Duodenal mucosa (tissue), 2 donors: ENCODE results near the gene TEX19.
"Not testable (repeated sequence)": the region's sequence is repeated elsewhere in the genome, so short reads cannot be mapped to it uniquely, and the experiment has no call there.

Experiments
- H3K27ac ChIP-seq: one replicate; pipeline ENCODE4 v1.7.0; 2013; ENCODE audit warnings: low read depth, low read length
- H3K27me3 ChIP-seq, 2 donors: one replicate each; pipeline ENCODE4 v1.7.0; 2013; ENCODE audit warnings: low read length in 2 of 2, control low read depth in 1 of 2; ENCODE audit not compliant: insufficient read depth in 2 of 2, control insufficient read depth in 1 of 2
- H3K36me3 ChIP-seq, 2 donors: one replicate each; pipeline ENCODE4 v1.7.0; 2013; ENCODE audit warnings: low read length in 2 of 2, control low read depth in 1 of 2; ENCODE audit not compliant: insufficient read depth in 2 of 2, control insufficient read depth in 1 of 2
- H3K4me1 ChIP-seq, 2 donors: one replicate each; pipeline ENCODE4 v1.7.0; 2013; ENCODE audit warnings: low read length in 2 of 2, control low read depth in 1 of 2; ENCODE audit not compliant: insufficient read depth in 2 of 2, control insufficient read depth in 1 of 2
- H3K4me3 ChIP-seq, 2 donors: one replicate each; pipeline ENCODE4 v1.7.0; 2013; ENCODE audit warnings: low read length in 2 of 2, low read depth in 1 of 2
- H3K9ac ChIP-seq, 2 donors: one replicate each; pipeline ENCODE4 v1.7.0; 2013; ENCODE audit warnings: low read length in 2 of 2, low read depth in 1 of 2
- H3K9me3 ChIP-seq, 2 donors: one replicate each; pipeline ENCODE4 v1.7.0; 2013; ENCODE audit warnings: low read length in 2 of 2, control low read depth in 1 of 2; ENCODE audit not compliant: control insufficient read depth in 1 of 2

The TEX19 gene

DNA sequence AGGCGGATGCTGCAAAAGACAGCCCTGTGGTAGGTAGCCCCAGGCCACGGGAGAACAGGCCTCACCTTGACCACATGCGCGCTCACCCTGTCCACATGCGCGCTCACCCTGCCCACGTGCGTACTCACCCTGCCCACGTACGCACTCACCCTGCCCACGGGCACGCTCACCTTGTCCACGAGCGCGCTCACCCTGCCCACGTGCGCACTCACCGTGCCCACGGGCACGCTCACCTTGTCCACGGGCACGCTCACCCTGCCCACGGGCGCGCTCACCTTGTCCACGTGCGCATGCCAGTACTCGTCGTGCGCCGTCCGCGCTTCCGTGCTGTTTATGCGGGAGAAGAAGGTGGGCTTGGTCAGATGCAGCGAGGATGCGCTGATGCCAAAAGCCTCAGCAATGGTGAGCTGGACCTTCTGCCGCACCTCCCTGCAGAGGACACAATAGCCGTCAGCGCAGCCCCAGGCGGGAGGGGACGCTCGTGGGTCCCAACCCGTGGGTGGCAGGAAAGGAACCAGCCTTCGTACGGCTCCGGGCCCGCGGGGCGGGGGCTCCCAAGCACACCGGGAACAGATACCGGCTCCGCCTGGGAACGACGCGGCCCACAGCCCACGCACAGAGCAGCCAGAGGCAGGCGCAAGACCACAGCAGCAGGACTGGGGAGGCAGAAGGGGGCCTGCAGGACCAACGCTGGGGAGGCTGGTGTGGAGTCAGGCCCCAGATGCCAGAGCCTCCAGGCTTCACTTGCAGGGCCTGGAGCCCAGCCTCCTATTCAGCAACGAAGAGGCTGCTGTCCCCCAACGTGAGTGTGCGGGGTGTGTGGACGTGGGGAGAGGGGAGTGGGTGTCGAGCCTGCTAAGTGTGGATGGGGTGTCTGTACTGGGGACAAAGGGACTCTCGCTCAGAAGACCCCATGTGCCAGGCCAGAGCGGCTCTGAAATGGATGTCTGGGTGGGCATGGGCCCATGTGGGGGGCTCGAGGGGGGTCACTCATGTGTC is 44.9 kb downstream of the TEX19 start:
- Histone ChIP-seq H3K9ac (no peak overlapping the region), H3K4me3 (no peak overlapping the region), H3K4me1 (no peaks in the 10 kb centered on the region), H3K9me3 (no peaks in the 10 kb centered on the region), H3K27ac (no peak overlapping the region), H3K27me3 (no peaks in the 10 kb centered on the region), H3K36me3 (peaks cover 7 to 18% of the 10 kb centered on the region in 2 donors)

DNA sequence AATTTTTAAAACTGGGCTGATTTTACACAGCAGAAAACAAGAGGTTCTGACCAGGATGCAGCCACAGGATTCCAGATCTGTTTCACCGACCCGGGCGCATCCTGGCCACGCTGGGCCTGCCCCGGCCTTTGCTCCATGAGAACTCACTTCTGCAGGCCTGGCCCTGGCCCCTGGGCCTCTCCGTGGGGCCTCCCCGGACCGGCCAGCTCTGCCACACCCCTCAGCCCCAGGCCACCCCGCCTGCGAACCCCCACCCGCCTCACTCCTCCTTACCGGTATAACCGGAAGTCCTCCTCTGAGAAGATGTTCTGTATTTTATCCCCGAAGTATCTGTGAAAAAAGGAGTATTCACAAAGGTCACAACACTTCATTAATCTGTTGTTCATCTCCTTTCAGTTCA is 46.0 kb downstream of the TEX19 start:
- Histone ChIP-seq H3K9me3 (no peaks in the 10 kb centered on the region), H3K9ac (no peak overlapping the region), H3K27ac (no peak overlapping the region), H3K4me1 (no peaks in the 10 kb centered on the region), H3K4me3 (no peak overlapping the region), H3K27me3 (no peaks in the 10 kb centered on the region), H3K36me3 (peaks cover 7 to 17% of the 10 kb centered on the region in 2 donors)

GRCh38 chr17:82406131-82406671 is 47.2 kb downstream of the TEX19 start:
- Histone ChIP-seq H3K9me3 (no peaks in the 10 kb centered on the region), H3K27ac (no peak overlapping the region), H3K4me3 (no peak overlapping the region), H3K27me3 (no peaks in the 10 kb centered on the region), H3K4me1 (no peaks in the 10 kb centered on the region), H3K36me3 (peaks cover 7 to 18% of the 10 kb centered on the region in 2 donors), H3K9ac (no peak overlapping the region)

GRCh38 chr17:82407255-82407654 is 48.2 kb downstream of the TEX19 start:
- no peaks in the 10 kb centered on the region for H3K4me1 ChIP-seq
- H3K27ac ChIP-seq: no peak overlapping the region
- H3K9me3 ChIP-seq: no peaks in the 10 kb centered on the region
- H3K36me3 ChIP-seq: peaks cover 7 to 22% of the 10 kb centered on the region in 2 donors
- H3K4me3 ChIP-seq: no peak overlapping the region
- no peak overlapping the region for H3K9ac ChIP-seq
- no peaks in the 10 kb centered on the region for H3K27me3 ChIP-seq

DNA sequence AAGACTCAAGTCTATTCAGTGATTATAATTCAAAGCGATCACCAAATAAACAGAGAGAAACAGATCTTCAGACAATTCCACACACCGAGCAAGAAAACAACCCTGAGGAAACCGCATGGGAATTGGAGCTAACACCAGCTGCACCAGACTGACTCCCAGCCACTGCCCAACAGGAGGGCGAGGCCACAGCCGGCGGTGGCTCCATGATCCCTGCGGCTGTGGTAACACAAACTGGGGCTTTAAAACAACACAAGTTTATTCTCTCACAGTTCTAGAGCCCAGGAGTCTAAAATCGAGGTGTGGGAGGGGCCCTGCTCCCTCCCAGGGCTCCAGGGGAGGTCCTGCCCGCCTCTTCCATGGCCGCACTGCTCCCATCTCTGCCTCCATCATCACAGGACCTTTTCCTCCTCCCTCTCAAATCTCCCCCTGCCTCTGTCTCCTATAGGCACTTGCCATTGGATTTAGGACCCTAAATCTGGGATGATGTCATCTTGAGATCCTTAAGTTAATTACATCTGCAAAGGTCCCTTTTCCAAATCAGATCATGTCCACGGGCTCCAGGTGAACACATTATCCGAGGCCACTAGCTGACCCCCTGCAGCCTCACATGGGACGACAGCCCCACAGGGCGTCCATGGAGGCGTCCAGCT is 49.4 kb downstream of the TEX19 start:
- Histone ChIP-seq H3K4me1 (no peaks in the 10 kb centered on the region), H3K36me3 (peaks cover 10 to 22% of the 10 kb centered on the region in 2 donors), H3K9ac (no peak overlapping the region), H3K27me3 (no peaks in the 10 kb centered on the region), H3K4me3 (no peak overlapping the region), H3K9me3 (no peaks in the 10 kb centered on the region), H3K27ac (no peak overlapping the region)

DNA sequence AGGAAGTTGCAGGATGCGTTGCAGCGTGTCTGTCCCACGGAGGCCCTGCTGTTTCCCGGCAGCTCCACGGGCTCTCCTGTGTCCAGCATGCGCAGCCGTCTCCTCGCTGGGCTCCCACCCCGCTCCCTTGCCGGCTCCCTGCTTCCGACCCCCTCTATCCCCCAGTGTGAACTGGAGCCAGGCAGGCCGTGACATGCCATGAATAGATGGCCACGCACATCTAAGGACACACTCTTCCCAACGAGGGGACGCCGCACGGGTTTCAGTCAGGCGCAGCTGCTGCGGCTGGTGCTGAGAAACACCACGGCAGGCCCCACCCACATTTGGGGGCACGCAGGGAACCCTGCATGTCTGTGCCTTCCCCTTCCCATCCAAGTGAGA is 49.9 kb downstream of the TEX19 start:
- Histone ChIP-seq H3K9ac (no peak overlapping the region), H3K9me3 (no peaks in the 10 kb centered on the region), H3K27me3 (no peaks in the 10 kb centered on the region), H3K4me1 (no peaks in the 10 kb centered on the region), H3K27ac (no peak overlapping the region), H3K4me3 (no peak overlapping the region), H3K36me3 (peaks cover 7 to 16% of the 10 kb centered on the region in 2 donors)

DNA sequence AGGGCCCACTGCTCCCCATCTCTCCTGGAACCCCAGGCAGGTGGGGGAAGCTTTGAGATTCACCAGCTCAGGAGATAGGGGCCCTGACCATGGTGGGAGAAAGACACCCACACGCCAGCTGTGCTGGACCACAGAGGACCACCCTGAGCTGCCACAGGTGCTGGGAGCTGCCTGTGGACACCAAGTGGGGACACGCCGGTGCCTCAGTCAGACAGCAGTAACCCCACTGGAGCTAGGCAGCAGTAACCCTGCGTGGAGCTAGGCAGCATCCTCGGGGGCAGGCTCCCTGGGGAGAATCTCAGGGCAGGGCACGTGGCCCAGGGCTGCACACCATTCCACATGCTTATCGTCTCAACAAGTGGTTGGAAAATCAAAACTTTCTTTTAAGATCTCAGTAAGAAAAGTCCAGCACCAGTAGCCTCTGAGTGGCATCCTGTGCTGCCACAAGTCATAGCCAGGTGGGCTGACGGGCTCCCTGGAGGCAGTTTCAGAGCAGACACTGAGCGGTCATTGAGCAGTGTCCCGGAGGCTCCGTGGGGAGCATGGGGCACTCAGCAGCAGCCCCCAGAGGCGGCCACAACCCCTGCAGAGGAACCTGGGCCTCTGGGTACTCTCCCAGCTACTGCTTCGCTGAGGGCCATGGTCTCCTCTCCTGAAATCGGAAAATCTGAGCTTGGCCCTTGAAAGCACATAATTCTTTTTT is 51.1 kb downstream of the TEX19 start:
- Histone ChIP-seq H3K4me1 (peaks cover 0 to 5% of the 10 kb centered on the region in 2 donors), H3K9ac (no peak overlapping the region)

DNA sequence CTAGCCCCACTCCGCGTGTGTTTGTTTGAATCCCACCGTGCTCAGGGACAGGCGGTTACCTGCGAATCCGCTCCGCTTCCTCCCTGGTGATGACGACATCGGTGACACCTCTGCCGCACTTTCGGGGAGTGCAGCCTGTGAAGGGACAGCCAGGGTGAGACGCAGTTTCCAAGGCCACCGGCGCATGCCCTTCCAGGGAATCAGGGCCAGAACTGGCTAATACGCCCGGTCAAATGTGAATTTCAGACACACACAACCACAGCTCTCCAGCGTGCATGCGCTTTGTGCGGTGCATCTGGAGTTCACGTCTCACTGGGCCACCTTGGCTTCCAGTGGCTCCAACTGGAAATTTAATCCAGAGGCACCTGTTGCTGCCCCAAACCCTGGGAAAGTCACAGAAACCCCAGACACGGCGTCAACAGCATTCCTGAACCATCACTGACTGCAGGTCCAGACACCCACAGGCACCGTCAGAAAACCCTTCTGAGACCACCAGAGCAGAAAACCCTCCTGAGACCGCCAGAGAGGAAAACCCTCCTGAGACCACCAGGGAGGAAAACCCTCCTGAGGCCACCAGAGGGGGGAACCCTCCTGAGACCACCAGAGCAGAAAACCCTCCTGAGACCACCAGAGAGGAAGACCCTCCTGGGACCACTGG is 52.5 kb downstream of the TEX19 start:
- Histone ChIP-seq H3K36me3 (peaks cover 7 to 11% of the 10 kb centered on the region in 2 donors), H3K9ac (no peak overlapping the region), H3K27me3 (no peaks in the 10 kb centered on the region), H3K9me3 (no peaks in the 10 kb centered on the region), H3K4me1 (peaks cover 0 to 5% of the 10 kb centered on the region in 2 donors), H3K4me3 (no peak overlapping the region), H3K27ac (no peak overlapping the region)

More for the DNA sequence above, 51.1 kb downstream of the TEX19 start:
- H3K4me3 ChIP-seq: no peak overlapping the region
- peaks cover 7 to 11% of the 10 kb centered on the region in 2 donors for H3K36me3 ChIP-seq
- no peak overlapping the region for H3K27ac ChIP-seq
- H3K9me3 ChIP-seq: no peaks in the 10 kb centered on the region
- H3K27me3 ChIP-seq: no peaks in the 10 kb centered on the region

- H3K36me3 ChIP-seq: peaks cover 7 to 11% of the 10 kb centered on the region in 2 donors
- not testable (repeated sequence) for H3K27ac ChIP-seq, H3K9ac ChIP-seq, H3K27me3 ChIP-seq, H3K4me1 ChIP-seq, H3K4me3 ChIP-seq, H3K9me3 ChIP-seq
Observed at GRCh38 chr17:82412081-82412480, 53.0 kb downstream of the TEX19 start.
